Endometrial microvascular endothelial cells (primary cell): Measurements from ENCODE around the gene SUGP2. TPM values are rescaled to one million over a fixed set of nuclear protein-coding genes. Genes with fewer than 3 reads are reported as not detected.

Experiments used
- in situ Hi-C: cut with HindIII; loops from 2 replicates; pipeline ENCODE4 v1.10.0; 2017; ENCODE audit warnings: low sequenced_read_pairs, low pct_unique_long_range_greater_than_20kb; ENCODE audit errors: inconsistent ontology term
- total RNA-seq: library from RNA; depleted of rRNA; stranded (reverse); fragments of >200 nt; gene quantifications from one replicate; pipeline ENCODE4 v1.2.3, GENCODE V29; 2015; ENCODE audit errors: inconsistent ontology term

The SUGP2 gene
- total RNA-seq, 1 donor from 2014 or later: 19.5 TPM

DNA sequence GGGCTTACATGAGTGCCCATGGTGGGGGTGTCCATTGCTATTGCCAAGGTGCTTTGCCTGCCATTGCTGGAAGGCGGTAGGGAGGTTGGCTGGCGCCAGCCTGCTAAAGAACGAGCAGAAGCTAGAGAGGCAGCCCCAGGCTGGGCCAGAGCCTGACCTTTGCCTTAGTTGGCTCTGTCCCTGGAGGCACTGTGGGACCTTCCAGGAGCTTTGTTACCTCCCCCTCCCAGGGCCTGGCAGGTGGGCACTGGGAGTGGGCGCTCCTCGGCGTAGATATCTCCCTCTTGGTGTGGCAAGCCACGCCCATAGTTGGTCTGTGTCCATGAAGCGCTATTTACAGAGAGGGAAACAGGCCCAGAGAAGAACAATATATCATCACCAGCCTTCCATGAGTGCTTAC lies 28.2 kb upstream of the SUGP2 start:
- in situ Hi-C loops: no loop called here

DNA sequence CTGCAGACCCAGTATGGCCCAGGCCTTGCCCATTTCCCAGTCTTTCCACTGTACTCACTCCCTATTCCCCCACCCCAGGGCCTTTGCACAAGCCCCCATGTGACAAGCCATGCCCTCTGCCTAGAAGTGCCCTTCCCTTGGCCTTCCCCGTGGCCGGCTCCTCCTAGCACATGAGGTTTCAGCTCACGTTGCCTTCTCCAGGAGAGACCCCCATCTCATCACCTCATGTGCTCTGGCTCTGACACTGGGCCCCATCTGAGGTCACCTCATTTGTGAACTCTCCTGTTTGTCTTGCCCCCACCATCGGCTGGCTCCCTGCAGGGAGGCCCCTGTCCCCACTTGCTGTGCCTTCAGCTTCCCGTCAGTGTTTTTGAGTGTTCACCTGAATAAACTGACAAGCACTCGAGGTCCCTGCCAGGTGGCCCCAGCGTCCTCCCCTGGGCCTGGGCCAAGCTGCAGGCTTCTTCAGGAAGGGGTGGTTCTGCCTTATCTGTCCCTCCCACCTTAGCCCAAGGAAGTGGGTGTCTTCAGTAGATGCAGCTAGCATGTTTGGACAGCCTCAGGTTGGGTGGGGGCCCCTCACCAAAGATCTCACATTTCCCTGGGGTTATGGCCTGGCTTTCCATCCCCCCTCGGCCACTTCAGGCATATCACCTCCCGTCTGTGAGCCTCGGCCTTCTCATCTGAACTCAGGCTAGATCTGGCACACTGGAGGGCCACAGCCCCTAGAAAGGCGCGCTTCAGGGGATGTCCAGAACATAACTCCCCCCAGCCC lies 26.7 kb upstream of the SUGP2 start:
- in situ Hi-C loops: no loop called here

DNA sequence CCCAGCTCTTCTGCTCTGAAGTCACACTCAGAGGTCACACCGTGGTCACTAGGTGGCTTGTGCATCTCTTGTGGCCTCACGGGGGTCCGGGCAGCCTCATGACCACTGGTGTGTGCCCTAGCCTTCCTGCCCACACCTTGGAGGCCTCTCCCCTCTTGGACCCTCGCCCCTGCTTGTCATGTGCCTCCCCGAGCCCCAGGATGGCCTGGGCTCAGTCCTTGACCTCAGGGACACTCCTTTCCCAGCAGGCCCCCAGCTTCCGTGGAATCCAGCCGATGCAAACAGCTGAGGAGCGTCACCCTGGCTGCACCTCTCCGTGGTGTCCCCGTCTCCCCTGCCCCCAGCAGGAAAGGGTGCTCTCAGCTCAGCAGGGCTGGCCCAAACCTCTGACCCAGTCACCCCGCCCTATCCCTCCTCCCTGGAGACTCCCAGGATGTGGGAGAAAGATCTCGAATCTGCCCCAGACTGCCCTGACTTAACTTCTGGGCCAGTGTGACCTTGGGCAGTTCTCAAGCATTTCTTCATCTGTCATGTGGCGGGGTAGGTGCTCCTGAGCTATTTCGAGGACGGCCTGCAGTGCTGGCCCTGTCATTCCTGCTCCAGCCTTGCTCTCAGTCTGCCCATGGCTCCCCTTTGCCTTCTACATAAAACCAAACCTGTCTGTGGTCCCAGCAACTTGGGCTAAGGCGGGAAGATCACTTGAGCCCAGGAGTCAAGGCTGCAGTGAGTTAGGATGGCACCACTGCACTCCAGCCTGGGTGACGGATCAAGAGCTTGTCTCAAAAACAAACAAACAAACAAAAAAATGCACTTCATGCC lies 25.9 kb upstream of the SUGP2 start:
- in situ Hi-C loops: no loop called here

DNA sequence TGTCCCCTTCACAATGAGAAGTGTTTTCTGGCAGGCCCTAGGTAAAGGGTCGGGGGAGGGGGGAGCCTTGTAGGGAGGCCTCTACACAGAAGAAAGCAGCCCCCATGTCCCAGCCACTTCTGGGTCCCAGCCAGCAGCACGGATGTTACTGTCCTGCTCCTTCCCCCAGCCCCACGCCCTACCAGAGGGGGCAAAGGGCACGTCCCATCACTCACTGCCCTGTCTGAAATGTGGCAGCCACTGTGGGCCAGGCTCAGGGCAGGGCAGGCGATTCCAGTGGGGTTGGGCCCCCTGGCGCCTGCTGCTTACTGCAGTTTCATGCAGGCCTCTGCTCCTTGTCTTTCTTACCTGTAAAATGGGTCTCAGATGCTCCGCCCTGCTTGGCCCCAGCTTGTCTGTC lies 24.4 kb upstream of the SUGP2 start:
- in situ Hi-C loops: no loop called here

DNA sequence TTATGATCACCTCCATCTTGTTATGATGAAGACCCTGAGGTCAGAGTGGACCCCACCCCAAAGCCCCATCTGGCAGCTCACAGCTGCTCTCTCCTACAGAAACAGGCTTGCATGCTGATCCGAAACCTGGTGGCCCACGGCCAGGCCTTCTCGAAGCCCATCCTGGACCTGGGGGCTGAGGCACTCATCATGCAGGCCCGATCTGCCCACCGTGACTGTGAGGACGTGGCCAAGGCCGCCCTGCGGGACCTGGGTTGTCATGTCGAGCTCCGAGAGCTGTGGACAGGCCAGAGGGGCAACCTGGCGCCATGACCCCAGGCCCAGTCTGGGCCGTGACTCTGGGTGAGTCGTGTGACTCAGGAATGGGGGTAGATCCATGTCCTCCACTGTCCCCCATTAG lies 24.0 kb upstream of the SUGP2 start:
- in situ Hi-C loops: no loop called here

DNA sequence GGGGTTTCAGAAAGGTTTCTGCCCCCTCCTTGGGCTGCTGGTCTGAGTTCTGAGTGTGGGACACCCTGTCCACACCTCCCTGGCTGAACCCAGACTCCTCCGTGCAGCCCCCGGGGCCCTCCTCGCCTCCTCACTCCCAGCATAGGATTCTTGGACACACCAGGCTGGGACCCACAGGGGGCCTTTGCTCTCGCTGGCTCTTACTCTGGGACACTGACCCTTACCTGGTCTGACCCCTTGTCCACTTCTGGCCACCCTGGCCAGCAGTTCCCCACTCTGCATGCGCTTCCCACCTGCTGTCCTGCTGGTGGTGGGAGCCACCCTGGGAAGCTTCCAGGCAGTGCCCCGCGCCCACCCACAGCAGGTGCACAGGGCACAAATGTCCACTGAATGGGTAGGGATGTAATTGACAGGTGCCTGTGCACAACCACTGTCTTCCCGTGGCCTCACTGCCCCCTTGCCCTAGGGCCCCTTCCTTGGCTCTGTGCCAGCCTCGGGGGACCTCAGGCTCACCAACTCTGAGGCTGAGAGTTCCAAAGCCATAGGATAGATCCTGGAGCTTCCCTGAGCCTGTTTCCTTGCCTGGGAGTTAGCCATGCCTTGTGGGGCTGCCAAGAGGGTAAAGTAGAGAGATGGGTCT lies 23.4 kb upstream of the SUGP2 start:
- in situ Hi-C loops: no loop called here

DNA sequence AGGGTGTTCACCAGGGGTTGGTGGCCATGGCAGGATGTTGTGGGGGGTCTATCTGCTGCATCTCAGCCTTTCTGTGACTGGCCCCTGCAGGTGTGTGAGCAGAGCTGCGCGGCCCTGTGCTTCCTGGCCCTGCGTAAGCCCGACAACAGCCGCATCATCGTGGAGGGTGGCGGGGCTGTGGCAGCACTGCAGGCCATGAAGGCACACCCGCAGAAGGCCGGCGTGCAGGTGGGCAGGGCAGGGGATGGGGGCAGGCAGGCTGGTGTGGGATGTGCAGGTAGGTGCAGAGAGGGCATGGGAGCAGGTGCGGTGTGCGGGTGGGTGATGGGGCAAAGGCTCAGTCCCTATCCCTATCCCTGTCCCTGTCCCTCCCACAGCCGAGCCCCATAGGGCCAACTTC lies 22.4 kb upstream of the SUGP2 start:
- in situ Hi-C loops: no loop called here

DNA sequence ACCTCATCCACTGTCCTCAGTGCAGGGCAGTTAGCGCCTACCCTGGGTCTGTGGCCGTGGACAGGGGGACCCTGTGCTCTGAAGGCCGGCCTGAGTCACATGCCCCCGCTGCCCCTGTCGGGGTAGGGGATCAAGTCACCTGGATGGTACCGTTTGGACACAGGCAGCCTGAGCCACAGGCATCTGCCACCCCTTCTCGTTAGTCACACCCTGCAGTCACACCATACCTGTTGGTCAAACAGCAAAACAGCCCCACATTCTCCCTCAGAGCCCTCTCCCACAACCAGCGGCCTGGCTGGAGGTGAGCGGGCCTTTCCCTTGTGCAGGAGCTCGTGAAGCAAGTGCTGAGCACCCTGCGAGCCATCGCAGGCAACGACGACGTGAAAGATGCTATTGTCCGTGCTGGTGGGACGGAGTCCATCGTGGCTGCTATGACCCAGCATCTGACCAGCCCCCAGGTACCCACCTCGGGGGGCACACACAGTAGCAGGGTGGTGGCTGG lies 21.7 kb upstream of the SUGP2 start:
- in situ Hi-C loops: no loop called here

DNA sequence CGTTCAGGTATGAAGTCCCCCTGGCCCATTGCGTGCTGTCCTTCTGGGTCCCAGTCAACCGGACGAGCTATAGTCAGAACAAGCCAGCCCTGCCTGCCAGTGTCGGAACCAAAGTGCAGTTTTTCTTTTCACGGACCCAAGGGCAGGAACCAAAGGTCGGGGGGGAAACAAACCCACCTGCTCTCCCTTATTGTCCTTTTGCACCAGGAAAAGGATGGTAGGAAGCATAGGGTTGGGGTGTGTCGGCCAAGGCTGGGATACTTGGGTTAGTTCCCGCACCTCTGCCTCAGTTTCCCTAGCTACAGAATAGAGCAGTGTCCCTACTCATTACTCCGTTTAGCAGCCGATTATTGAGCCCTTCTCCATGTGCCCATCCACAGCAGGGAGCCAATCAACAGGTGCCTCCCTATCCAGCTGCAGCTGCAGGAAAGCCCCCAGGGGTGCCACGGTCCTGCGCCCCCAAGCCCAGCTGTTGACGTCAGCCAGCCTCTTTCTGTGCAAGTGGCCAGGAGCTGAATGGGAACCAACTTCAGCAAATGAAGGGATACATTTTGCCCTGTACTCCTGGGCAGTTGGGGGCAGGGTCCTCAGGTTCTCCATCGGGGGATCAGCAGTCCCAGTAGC lies 21.1 kb upstream of the SUGP2 start:
- in situ Hi-C loops: no loop called here

DNA sequence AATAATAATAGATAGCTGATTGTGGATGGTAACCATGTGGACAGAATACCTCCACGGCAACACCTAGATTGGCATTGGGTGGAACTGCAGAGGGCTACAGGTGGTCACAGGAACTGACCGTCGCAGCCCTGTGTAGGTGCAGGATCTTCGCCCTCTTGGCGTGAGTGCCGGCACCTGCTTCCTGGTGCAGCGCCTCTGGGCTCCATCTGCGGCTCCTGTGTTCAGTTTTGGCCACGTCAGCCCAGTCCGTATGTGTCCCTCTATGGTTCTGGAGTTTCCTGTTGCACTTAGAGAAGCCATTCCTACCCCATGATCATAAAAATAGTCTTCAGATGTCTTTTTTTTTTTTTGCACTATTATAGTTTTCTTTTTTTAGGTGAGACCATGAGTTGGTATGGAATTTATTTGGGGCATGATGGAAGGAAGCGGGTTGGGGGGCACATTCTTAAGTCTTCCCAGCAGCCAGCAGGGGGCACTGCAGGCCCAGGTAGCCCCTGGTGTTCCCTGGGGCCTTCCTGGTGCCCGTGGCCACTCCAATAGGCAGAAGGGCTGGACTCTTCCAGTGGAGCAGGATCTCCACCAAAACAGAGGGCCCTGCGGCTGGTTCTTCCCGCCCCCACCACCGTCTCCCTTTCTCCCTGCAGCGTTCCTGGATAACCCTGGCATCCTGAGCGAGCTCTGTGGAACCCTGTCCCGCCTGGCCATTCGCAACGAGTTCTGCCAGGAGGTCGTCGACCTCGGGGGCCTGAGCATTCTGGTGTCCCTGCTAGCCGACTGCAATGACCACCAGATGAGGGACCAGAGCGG lies 20.4 kb upstream of the SUGP2 start:
- in situ Hi-C loops: no loop called here

DNA sequence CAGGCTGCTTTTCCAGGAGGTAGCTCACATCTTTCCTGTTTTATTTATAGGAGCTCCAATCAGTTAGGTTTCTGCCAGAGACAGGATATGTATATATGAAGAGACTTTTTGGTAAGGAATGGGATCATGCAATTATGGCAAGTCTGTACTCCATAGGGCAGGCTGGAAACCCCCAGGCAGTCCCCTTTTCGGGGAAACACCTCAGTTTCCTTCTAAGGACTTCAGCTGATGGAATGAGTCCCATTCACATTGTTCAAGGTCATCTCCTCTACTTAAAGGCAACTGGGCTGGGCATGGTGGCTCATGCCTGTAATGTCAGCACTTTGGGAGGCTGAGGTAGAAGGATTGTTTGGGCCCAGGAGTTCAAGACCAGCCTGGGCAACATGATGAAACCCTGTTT lies 19.6 kb upstream of the SUGP2 start:
- in situ Hi-C loops: no loop called here

DNA sequence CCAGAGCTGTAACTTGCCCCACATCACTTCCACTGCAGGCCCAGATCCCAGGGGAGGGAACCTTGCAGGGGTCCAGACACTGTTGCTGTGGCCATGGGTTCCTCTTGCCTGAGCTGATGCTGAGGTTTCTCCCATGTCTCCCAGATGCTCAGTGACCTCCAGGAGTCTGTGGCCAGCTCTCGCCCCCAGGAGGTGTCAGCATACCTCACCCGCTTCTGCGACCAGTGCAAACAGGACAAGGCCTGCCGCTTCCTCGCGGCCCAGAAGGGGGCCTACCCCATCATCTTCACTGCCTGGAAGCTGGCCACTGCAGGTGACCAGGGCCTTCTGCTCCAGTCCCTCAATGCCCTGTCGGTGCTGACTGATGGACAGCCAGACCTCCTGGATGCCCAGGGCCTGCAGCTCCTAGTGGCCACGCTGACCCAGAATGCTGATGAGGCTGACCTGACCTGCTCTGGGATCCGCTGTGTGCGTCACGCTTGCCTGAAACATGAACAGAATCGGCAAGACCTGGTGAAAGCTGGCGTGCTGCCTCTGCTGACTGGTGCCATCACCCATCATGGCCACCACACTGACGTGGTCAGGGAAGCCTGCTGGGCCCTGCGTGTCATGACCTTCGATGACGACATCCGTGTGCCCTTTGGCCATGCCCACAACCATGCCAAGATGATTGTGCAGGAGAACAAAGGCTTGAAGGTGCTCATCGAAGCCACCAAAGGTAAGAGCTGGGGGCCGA lies 18.3 kb upstream of the SUGP2 start:
- in situ Hi-C loops: no loop called here

DNA sequence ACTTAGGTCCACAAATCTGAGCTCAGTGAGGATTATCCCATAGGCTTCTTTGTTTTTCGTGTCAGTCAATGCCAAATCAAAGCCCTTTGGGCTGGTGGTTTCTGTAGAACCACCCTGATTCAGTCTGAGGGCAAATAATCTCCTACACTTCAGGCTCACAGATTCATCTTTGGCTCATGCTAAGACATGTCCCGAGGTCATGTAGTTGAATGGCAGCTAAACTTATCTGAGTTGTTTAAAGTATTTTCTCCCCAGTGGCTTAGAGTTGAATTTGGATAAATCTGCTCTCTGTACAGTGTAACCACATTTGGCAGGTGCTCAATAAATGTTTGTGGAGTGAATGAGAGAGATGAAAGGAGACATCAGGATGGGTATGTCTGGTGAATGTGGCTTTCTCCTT lies 17.4 kb upstream of the SUGP2 start:
- in situ Hi-C loops: no loop called here

DNA sequence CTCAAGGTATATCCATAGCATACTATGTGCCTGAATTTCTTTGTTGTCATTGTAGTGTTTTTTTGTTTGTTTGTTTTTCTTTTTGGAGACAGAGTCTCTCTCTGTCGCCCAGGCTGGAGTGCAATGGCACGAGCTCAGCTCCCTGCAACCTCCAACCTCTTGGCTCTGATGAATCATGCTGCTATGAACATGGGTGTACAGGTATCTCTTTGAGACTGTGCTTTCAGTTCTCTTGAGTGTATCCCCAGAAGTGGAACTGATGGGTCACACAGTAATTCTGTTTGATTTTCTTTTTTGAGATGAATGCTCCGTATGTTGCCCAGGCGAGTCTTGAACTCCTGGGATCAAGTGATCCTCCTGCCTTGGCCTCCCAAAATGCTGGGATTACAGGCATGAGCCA lies 16.8 kb upstream of the SUGP2 start:
- in situ Hi-C loops: no loop called here

DNA sequence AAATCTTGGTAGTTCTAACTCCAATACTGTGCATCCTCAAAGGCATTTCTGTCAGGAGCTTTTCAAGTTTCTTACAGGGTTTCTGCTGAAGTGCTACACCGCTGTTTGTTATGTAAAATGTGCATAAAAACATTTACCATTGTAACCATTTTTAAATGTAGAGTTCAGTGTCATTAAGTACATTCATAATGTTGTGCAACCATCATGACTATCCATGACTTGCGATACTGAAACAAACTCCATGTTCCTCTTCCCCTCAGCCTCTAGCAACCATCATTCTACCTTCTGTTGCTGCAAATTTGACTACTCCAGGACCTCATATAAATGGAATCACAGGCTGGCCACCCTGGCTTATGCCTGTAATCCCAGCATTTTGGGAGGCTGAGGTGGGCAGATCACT lies 16.1 kb upstream of the SUGP2 start:
- in situ Hi-C loops: no loop called here

DNA sequence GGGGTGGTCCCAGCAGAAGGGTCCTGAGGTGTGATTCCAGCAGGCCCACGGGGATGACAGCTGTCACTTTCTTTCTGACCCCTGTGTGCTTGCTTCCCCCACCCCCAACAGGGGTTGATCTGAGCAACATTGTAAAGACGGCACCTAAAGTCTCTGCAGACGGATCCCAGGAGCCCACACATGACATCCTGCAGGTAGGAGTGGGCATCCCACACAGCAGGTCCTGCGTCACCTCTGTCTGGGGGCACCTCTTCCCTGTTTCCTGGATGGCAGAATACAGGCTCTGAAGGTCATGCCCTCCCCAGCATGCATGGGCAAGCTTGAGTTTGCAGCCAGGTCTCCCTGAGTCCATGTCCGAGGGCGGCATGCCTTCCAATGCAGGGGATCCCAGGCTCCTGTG lies 10.6 kb upstream of the SUGP2 start:
- in situ Hi-C loops: no loop called here

DNA sequence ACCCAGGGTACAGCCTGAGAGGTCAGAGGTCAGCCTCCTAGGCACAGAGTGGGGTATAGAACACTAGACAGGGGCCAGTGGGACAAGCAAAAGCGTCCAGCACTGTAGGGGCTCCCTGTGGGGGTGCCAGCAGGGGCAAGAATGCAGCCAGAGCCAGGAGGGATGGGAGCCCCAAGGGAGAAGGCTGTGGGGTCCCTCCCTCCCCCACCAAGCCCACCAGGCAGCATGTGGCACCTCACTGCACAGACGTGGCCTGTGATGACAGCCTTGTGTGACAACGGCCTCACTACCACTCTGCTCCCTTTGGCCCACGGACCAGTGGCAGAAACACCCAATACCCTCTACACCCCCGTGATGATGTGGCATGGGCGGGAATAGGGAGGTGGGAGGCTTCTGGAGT lies 10.2 kb upstream of the SUGP2 start:
- in situ Hi-C loops: no loop called here

DNA sequence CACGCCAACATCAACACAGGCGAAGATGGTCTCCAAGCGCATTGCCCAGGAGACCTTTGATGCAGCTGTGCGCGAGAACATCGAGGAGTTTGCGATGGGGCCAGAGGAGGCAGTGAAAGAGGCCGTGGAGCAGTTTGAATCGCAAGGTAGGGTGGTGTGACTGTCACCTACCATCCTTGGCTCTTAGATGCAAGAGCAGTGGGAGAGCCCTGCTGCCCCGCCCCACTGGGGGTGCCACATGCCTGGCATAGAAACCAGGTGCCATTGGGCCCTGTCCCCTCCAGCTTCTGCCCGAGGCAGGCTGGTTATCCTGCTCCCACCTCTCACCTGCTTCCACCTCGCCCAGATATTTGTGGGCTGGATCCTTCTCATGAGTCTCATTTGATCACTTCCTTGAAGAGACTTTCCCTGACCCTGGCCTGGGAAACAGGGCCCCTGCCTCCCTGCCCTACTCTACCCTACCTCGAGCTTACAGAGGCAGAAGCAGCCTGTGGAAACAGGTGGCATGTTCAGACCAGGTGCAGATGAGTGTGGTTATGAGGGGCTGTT lies 9.5 kb upstream of the SUGP2 start:
- in situ Hi-C loops: no loop called here
